ENCODE measurements around the gene RERE.

RERE gene

DNA sequence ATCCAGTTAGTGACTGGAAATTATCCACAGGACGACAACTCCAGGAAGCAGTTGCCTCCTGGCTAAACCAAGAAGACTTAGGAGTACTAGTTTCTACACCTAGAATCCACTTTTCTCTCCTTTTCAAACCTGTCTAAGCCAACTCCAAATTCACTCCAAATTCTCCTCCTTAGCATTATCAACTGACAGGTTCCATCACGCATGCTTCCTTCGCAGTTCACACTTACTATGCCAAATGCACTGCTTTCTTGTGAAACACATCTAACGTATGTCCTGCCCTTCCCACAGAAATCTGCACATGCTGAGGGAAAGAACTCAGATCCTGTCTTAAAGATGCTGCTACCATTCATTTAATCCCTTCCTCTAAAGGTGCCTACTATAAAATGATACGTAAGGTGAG, 225.9 kb downstream of the RERE start:
- peaks cover 0 to 3% of the 10 kb centered on the region in 2 donors for H3K36me3 ChIP-seq (ENCODE audit: control insufficient read depth in 2 of 2, insufficient read depth in 2 of 2, low read length in 2 of 2)
- H3K4me3 ChIP-seq (ENCODE audit: low read length in 2 of 2), result no peak overlapping the region
- no peaks in the 10 kb centered on the region for H3K27me3 ChIP-seq (ENCODE audit: control insufficient read depth in 2 of 2, insufficient read depth in 2 of 2, low read length in 2 of 2)
- H3K9me3 ChIP-seq (ENCODE audit: control insufficient read depth in 2 of 2, low read length in 2 of 2), result no peaks in the 10 kb centered on the region
- H3K9ac ChIP-seq (ENCODE audit: low read depth in 1 of 2, low read length in 2 of 2), result no peak overlapping the region
- no peak overlapping the region for H3K27ac ChIP-seq (ENCODE audit: low read depth in 2 of 2, low read length in 2 of 2)
- no peaks in the 10 kb centered on the region for H3K4me1 ChIP-seq (ENCODE audit: control insufficient read depth in 2 of 2, insufficient read depth in 2 of 2, low read length in 2 of 2)

DNA sequence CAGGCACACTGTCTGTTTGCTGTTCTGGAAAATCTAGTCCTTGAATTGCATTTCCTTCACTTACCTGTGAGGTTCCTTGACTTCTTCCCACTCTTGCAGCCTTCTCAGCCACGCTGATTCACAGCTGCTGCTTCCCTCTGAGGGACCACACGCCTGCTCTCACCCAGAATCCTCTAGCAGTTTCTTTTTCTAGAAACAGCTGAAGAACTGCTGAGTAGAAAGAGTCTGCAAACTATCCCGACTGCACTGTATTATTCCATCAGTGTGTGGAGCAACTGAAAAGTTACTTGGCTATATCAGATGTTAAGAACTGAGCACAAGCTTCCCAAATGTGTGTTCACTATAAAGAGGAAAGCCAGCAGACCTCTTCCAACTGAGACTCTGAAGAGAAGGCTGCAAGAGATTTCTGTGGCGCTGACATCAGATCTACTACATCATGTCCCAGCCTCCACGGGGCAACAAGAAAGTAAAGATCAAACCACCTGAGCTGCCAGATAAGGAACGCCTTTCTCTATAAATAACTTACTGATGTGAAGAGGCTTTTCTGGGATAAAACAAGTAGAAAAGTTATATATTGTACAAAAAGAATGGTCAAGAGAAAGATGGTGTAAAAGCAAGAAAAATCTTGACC, 226.6 kb downstream of the RERE start:
- H3K9me3 ChIP-seq (ENCODE audit: control insufficient read depth in 2 of 2, low read length in 2 of 2), result no peaks in the 10 kb centered on the region
- no peaks in the 10 kb centered on the region for H3K27me3 ChIP-seq (ENCODE audit: control insufficient read depth in 2 of 2, insufficient read depth in 2 of 2, low read length in 2 of 2)
- H3K27ac ChIP-seq (ENCODE audit: low read depth in 2 of 2, low read length in 2 of 2), result no peak overlapping the region
- H3K4me3 ChIP-seq (ENCODE audit: low read length in 2 of 2), result no peak overlapping the region
- H3K4me1 ChIP-seq (ENCODE audit: control insufficient read depth in 2 of 2, insufficient read depth in 2 of 2, low read length in 2 of 2), result no peaks in the 10 kb centered on the region
- H3K36me3 ChIP-seq (ENCODE audit: control insufficient read depth in 2 of 2, insufficient read depth in 2 of 2, low read length in 2 of 2), result peaks cover 0 to 3% of the 10 kb centered on the region in 2 donors
- H3K9ac ChIP-seq (ENCODE audit: low read depth in 1 of 2, low read length in 2 of 2), result no peak overlapping the region

DNA sequence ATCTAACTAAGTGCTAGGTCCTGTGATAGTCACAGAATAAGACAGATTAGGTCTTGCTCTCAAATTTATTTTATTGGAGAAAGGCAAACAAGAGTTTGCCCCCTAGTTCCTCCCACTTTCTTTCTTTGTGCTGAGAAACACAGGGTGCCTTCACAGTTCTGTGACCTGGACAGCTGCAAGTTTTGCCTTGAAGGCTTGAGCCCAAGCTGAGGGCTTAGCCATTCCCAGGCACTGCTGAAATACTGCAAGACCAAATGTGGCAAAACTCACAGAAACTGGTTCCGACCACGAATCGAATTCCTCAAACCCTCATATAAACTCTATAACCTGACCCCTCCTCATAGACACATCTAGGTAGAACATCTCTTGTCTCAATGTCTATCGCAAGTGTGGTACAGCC, 227.9 kb downstream of the RERE start:
- Histone ChIP-seq H3K9ac (ENCODE audit: low read depth in 1 of 2, low read length in 2 of 2) (no peak overlapping the region), H3K36me3 (ENCODE audit: control insufficient read depth in 2 of 2, insufficient read depth in 2 of 2, low read length in 2 of 2) (peaks cover 0 to 3% of the 10 kb centered on the region in 2 donors), H3K27ac (ENCODE audit: low read depth in 2 of 2, low read length in 2 of 2) (no peak overlapping the region)

DNA sequence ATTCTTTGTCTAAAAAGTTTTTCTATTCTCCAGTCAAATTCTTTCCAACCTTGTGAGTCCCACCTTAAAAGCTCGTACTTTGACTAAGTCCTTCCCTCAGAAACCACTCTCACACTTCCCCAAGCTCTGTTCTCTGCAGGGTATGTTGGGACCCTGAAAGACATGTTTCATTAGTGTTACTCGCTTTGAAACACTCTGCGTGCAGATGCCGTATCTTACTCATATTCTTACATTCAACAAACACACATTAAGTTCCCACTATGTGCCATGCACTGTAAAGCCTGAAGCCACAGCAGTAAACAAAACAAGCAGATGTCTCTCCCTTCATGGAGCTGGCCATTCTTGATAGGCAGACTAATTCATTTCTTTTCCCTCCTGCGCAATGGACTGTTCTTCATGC, 229.7 kb downstream of the RERE start:
- Histone ChIP-seq H3K9ac (ENCODE audit: low read depth in 1 of 2, low read length in 2 of 2) (no peak overlapping the region), H3K27me3 (ENCODE audit: control insufficient read depth in 2 of 2, insufficient read depth in 2 of 2, low read length in 2 of 2) (no peaks in the 10 kb centered on the region), H3K4me3 (ENCODE audit: low read length in 2 of 2) (no peak overlapping the region), H3K27ac (ENCODE audit: low read depth in 2 of 2, low read length in 2 of 2) (no peak overlapping the region), H3K9me3 (ENCODE audit: control insufficient read depth in 2 of 2, low read length in 2 of 2) (no peaks in the 10 kb centered on the region), H3K4me1 (ENCODE audit: control insufficient read depth in 2 of 2, insufficient read depth in 2 of 2, low read length in 2 of 2) (no peaks in the 10 kb centered on the region), H3K36me3 (ENCODE audit: control insufficient read depth in 2 of 2, insufficient read depth in 2 of 2, low read length in 2 of 2) (no peaks in the 10 kb centered on the region)

More for the DNA sequence above, 227.9 kb downstream of the RERE start:
- Histone ChIP-seq H3K4me3 (ENCODE audit: low read length in 2 of 2) (no peak overlapping the region), H3K9me3 (ENCODE audit: control insufficient read depth in 2 of 2, low read length in 2 of 2) (no peaks in the 10 kb centered on the region), H3K4me1 (ENCODE audit: control insufficient read depth in 2 of 2, insufficient read depth in 2 of 2, low read length in 2 of 2) (no peaks in the 10 kb centered on the region), H3K27me3 (ENCODE audit: control insufficient read depth in 2 of 2, insufficient read depth in 2 of 2, low read length in 2 of 2) (no peaks in the 10 kb centered on the region)

DNA sequence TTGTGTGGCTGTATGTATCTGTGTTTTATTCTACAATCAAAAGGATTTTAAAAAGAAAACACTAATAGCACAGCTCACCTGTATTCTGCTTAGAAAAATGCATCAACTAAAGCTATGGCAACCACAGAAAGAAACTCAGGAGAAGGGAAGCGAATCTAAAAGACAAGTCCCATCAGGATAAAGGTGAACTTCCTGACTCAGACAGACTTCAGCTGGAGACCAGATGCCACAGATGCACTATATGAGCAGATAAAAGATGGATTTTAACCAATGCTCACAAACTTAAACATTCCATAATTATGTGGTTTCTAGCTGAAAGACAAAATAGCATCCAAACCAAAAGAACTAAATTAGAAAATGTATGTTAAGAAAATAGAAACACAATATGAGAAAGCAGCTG, 231.0 kb downstream of the RERE start:
- Histone ChIP-seq H3K4me3 (ENCODE audit: low read length in 2 of 2) (no peak overlapping the region), H3K9ac (ENCODE audit: low read depth in 1 of 2, low read length in 2 of 2) (no peak overlapping the region), H3K27me3 (ENCODE audit: control insufficient read depth in 2 of 2, insufficient read depth in 2 of 2, low read length in 2 of 2) (no peaks in the 10 kb centered on the region), H3K9me3 (ENCODE audit: control insufficient read depth in 2 of 2, low read length in 2 of 2) (no peaks in the 10 kb centered on the region), H3K4me1 (ENCODE audit: control insufficient read depth in 2 of 2, insufficient read depth in 2 of 2, low read length in 2 of 2) (no peaks in the 10 kb centered on the region), H3K36me3 (ENCODE audit: control insufficient read depth in 2 of 2, insufficient read depth in 2 of 2, low read length in 2 of 2) (no peaks in the 10 kb centered on the region), H3K27ac (ENCODE audit: low read depth in 2 of 2, low read length in 2 of 2) (no peak overlapping the region)

DNA sequence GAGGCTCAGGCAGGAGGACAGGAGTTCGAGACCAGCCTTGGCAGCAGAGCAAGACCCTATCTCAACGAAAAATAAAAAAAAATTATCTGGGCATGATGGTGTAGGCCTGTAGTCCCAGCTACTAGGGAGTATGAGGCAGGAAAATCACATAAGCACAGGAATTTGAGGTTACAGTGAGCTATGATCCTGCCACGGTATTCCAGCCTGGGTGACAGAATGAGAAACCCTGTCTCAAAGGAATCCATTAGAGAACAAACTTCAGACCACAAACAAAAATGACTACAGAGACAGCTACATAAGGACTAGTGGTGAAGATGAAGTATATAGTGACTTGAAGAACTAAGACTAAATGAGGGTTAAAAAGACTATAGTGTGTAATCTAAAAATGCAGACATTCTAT, 233.1 kb downstream of the RERE start:
- H3K4me3 ChIP-seq (ENCODE audit: low read length in 2 of 2), result no peak overlapping the region
- H3K4me1 ChIP-seq (ENCODE audit: control insufficient read depth in 2 of 2, insufficient read depth in 2 of 2, low read length in 2 of 2), result no peaks in the 10 kb centered on the region
- no peak overlapping the region for H3K9ac ChIP-seq (ENCODE audit: low read depth in 1 of 2, low read length in 2 of 2)
- no peaks in the 10 kb centered on the region for H3K9me3 ChIP-seq (ENCODE audit: control insufficient read depth in 2 of 2, low read length in 2 of 2)
- no peaks in the 10 kb centered on the region for H3K27me3 ChIP-seq (ENCODE audit: control insufficient read depth in 2 of 2, insufficient read depth in 2 of 2, low read length in 2 of 2)
- H3K36me3 ChIP-seq (ENCODE audit: control insufficient read depth in 2 of 2, insufficient read depth in 2 of 2, low read length in 2 of 2), result no peaks in the 10 kb centered on the region
- no peak overlapping the region for H3K27ac ChIP-seq (ENCODE audit: low read depth in 2 of 2, low read length in 2 of 2)

DNA sequence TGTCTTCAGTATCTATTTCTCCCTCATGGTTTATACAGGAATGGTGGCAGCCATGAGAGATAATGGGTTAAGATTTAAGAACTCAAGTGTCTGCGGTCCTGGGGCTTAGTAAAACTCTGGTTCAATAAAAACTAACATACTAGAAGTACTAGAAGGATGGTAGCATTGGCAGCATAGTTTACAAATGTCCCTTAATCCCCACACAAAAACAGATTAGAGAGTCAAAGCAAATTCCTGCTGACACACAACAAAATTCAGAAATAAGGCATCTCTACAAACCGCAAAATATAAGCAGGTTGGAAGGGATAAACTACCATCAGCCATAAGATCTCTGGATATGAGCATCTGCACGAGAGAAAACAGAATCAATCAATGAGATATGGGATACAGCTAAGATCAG, 234.4 kb downstream of the RERE start:
- H3K4me1 ChIP-seq (ENCODE audit: control insufficient read depth in 2 of 2, insufficient read depth in 2 of 2, low read length in 2 of 2), result no peaks in the 10 kb centered on the region
- H3K27me3 ChIP-seq (ENCODE audit: control insufficient read depth in 2 of 2, insufficient read depth in 2 of 2, low read length in 2 of 2), result no peaks in the 10 kb centered on the region
- no peaks in the 10 kb centered on the region for H3K9me3 ChIP-seq (ENCODE audit: control insufficient read depth in 2 of 2, low read length in 2 of 2)
- H3K9ac ChIP-seq (ENCODE audit: low read depth in 1 of 2, low read length in 2 of 2), result no peak overlapping the region
- H3K27ac ChIP-seq (ENCODE audit: low read depth in 2 of 2, low read length in 2 of 2), result no peak overlapping the region
- no peak overlapping the region for H3K4me3 ChIP-seq (ENCODE audit: low read length in 2 of 2)
- no peaks in the 10 kb centered on the region for H3K36me3 ChIP-seq (ENCODE audit: control insufficient read depth in 2 of 2, insufficient read depth in 2 of 2, low read length in 2 of 2)

DNA sequence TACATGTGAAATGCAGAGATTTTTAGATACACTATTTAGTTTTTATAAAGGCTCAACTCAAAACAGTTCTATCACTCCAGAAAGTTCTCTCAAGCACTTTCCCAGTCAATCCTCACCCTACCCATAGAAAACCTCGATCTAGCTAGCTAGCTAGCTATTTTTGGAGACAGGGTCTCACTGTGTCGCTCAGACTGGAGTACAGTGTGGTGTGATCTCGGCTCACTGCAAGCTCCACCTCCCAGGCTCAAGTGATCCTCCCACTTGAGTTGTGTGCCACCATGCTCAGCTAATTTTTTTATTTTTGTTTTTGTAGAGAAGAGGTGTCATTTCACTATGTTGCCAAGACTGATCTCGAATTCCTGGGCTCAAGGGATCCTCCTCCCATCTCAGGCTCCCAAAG, 236.9 kb downstream of the RERE start:
- Histone ChIP-seq H3K4me3 (ENCODE audit: low read length in 2 of 2) (no peak overlapping the region), H3K4me1 (ENCODE audit: control insufficient read depth in 2 of 2, insufficient read depth in 2 of 2, low read length in 2 of 2) (no peaks in the 10 kb centered on the region), H3K36me3 (ENCODE audit: control insufficient read depth in 2 of 2, insufficient read depth in 2 of 2, low read length in 2 of 2) (no peaks in the 10 kb centered on the region), H3K9me3 (ENCODE audit: control insufficient read depth in 2 of 2, low read length in 2 of 2) (no peaks in the 10 kb centered on the region), H3K9ac (ENCODE audit: low read depth in 1 of 2, low read length in 2 of 2) (no peak overlapping the region), H3K27me3 (ENCODE audit: control insufficient read depth in 2 of 2, insufficient read depth in 2 of 2, low read length in 2 of 2) (no peaks in the 10 kb centered on the region), H3K27ac (ENCODE audit: low read depth in 2 of 2, low read length in 2 of 2) (no peak overlapping the region)

DNA sequence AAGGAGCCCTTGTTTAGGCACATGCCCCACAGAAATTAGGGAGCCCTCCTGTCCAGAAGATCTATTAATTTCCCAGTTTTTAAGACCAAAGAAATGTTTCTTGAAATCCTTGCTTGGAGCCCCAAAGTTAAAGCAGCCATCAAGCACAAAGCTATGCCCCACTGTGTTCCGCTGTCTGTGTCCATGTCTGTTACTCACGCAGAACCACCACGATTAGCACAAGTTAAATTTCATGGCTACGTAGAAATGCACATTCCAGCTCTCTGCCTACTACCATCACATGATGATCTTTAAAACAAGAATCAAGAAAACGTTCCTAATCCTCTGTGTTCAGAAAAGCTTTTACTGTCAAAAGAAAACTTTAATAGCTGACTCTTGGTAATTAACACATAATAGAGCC, 238.5 kb downstream of the RERE start:
- no peaks in the 10 kb centered on the region for H3K4me1 ChIP-seq (ENCODE audit: control insufficient read depth in 2 of 2, insufficient read depth in 2 of 2, low read length in 2 of 2)
- H3K9ac ChIP-seq (ENCODE audit: low read depth in 1 of 2, low read length in 2 of 2), result no peak overlapping the region

DNA sequence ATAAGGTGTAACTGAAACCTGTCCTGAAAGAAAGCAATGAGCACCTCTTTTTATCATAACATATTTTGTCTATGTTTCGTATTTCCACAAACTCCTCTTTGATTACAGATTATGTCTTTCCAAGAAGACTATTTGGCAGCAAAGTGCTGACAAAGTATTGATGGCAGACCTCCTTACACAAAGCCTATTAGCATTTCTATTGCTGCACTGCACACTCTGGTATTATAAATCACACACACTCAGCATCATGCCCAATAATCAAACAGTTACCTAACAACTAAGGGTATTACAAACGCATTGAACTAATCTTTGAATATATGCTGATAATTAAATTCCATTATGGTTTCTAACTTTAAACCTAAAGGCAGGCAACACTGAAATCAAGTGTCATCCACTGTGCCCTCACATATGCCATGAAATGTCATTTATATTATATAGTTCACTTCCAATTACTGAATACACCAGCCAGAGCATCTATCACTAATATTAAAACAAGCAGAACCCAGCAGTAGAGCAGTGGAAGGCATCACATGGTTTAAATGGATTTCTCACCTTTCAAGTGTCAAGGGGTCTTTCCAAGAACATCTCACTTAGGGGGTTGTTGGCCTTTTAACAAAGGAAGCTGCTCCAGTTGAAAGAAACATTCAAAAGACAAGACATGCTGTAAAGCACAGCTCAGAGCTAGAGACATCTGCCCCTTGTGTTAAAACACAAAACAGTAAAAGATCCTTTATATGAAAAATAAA, 239.1 kb downstream of the RERE start:
- H3K4me1 ChIP-seq (ENCODE audit: control insufficient read depth in 2 of 2, insufficient read depth in 2 of 2, low read length in 2 of 2), result no peaks in the 10 kb centered on the region
- no peak overlapping the region for H3K9ac ChIP-seq (ENCODE audit: low read depth in 1 of 2, low read length in 2 of 2)
- no peak overlapping the region for H3K27ac ChIP-seq (ENCODE audit: low read depth in 2 of 2, low read length in 2 of 2)
- no peaks in the 10 kb centered on the region for H3K27me3 ChIP-seq (ENCODE audit: control insufficient read depth in 2 of 2, insufficient read depth in 2 of 2, low read length in 2 of 2)
- H3K36me3 ChIP-seq (ENCODE audit: control insufficient read depth in 2 of 2, insufficient read depth in 2 of 2, low read length in 2 of 2), result no peaks in the 10 kb centered on the region
- no peak overlapping the region for H3K4me3 ChIP-seq (ENCODE audit: low read length in 2 of 2)
- H3K9me3 ChIP-seq (ENCODE audit: control insufficient read depth in 2 of 2, low read length in 2 of 2), result no peaks in the 10 kb centered on the region

More for the DNA sequence above, 238.5 kb downstream of the RERE start:
- H3K9me3 ChIP-seq (ENCODE audit: control insufficient read depth in 2 of 2, low read length in 2 of 2), result no peaks in the 10 kb centered on the region
- H3K4me3 ChIP-seq (ENCODE audit: low read length in 2 of 2), result no peak overlapping the region
- no peaks in the 10 kb centered on the region for H3K27me3 ChIP-seq (ENCODE audit: control insufficient read depth in 2 of 2, insufficient read depth in 2 of 2, low read length in 2 of 2)
- H3K36me3 ChIP-seq (ENCODE audit: control insufficient read depth in 2 of 2, insufficient read depth in 2 of 2, low read length in 2 of 2), result no peaks in the 10 kb centered on the region
- H3K27ac ChIP-seq (ENCODE audit: low read depth in 2 of 2, low read length in 2 of 2), result no peak overlapping the region
